LNCaP clone FGC (cell line): ENCODE results near the gene BRD4.

Experiments
- DNase-seq: peaks from one replicate; pipeline ENCODE4 v3.0.0-alpha.2; 2011; ENCODE audit warnings: low read depth
- H3K4me3 ChIP-seq: 2 replicates; pipeline ENCODE4 v1.5.1; 2011; ENCODE audit warnings: mild to moderate bottlenecking, low read depth, low read length, control low read depth
- TF ChIP-seq, protein P1 (sequence below): IDR thresholded peaks from 2 replicates; pipeline ENCODE4 v1.5.1; 2012; ENCODE audit warnings: mild to moderate bottlenecking; ENCODE audit not compliant: control insufficient read depth, insufficient read depth; ENCODE audit errors: extremely low read depth

BRD4 gene

DNA sequence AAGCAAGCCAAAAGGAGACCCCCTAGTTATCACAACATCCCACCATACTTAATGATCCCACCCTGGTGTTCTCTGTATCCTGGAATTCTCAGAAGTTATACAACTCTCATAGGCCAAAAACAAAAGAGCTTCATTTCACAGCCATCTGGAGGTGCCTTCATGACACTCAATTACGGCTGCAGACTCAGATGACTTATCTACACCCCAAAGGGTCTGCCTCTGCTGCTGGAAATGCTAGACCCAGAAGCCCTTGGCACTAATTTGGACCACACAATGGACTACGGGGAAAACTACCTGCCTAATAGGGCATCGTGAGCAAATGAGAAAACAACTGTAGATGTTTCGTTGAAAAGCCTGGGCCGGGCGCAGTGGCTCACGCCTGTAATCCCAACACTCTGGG is 40.2 kb downstream of the BRD4 start:
- H3K4me3 ChIP-seq = no peak overlapping the region
- no peak for DNase-seq
- TF ChIP-seq, protein P1, sequence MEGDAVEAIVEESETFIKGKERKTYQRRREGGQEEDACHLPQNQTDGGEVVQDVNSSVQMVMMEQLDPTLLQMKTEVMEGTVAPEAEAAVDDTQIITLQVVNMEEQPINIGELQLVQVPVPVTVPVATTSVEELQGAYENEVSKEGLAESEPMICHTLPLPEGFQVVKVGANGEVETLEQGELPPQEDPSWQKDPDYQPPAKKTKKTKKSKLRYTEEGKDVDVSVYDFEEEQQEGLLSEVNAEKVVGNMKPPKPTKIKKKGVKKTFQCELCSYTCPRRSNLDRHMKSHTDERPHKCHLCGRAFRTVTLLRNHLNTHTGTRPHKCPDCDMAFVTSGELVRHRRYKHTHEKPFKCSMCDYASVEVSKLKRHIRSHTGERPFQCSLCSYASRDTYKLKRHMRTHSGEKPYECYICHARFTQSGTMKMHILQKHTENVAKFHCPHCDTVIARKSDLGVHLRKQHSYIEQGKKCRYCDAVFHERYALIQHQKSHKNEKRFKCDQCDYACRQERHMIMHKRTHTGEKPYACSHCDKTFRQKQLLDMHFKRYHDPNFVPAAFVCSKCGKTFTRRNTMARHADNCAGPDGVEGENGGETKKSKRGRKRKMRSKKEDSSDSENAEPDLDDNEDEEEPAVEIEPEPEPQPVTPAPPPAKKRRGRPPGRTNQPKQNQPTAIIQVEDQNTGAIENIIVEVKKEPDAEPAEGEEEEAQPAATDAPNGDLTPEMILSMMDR = no peak

DNA sequence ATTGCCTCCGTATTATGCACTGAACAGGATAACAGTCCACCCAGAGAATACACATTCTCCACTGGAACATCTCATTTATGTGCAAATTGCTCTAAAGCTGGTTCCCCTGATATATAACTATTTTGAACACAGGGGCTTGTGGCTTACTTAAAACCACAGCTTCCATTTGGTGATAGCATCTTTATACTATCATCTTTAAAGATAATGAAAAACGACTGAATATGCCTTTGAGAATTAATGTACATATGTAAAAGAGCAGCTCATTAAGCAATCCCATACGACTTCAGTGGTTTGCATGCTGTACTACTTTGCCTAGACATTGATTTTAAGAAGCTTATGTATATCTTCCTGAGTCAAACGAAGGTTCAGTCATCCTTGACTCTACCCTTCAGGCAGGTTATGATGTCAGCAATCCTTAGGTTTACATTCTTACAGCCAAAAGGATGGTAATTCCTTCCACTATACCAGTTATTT is 40.8 kb downstream of the BRD4 start:
- H3K4me3 ChIP-seq = no peak overlapping the region
- TF ChIP-seq, protein P1 = no peak
- no peak for DNase-seq

DNA sequence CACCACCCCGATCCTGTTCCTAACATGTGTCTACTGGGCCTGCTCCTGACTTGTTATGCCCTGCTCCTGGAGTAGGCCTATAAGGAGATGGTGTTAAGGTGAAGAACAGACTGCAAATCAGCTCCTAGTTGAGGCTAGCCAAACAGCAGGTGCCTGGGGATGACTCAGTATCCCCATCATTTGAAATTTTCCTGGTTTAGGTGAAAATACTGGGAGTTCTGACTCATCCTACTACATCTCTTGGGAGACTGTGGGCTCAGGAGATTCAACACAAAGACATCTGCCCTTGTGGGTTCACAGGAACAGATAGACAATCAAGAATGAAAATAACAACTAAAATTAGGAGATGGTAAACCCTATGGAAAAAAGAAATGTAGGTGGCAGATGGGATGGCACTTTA is 41.2 kb downstream of the BRD4 start:
- no peak overlapping the region for H3K4me3 ChIP-seq
- TF ChIP-seq, protein P1 = no peak
- no peak for DNase-seq

DNA sequence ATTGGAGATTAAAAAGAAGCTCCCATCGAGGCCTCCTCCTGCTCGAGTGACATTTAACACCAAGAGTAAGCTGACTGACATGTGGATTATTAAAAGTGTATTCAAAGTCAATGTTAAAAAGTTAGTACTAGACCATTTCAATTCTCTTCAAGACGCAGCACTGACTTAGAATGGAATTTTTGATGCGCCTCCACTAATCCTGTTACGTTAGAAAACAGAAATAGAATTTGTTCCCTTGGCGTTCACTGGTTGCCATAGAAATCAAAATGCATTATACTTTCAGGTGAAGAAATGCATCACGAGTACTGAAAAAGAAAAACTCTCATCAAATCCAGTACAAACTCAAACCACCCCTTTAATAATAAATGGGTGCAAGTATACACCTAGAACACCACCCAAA is 42.2 kb downstream of the BRD4 start:
- TF ChIP-seq, protein P1 = no peak
- no peak overlapping the region for H3K4me3 ChIP-seq
- DNase-seq = no peak

DNA sequence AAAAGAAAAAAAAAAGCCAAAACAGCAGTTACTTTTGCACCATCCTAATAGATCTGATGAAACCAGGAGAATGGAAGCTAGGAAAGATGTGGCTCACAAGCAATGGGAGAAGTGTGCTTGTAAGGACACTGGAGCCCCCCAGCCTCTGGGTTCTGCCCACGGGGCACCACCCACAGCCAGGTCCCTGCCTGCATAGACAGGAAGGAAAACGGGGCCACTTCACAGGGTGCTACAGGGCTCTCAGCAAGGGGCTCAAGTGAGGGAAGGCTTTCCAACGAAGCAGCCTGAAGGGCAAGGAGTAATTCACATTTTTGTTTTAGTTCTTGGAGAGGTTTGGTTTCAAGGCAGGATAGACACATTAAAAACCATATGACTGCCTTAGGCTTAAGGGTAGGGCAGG is 42.7 kb downstream of the BRD4 start:
- DNase-seq = no peak
- H3K4me3 ChIP-seq = no peak overlapping the region
- TF ChIP-seq, protein P1 = no peak

DNA sequence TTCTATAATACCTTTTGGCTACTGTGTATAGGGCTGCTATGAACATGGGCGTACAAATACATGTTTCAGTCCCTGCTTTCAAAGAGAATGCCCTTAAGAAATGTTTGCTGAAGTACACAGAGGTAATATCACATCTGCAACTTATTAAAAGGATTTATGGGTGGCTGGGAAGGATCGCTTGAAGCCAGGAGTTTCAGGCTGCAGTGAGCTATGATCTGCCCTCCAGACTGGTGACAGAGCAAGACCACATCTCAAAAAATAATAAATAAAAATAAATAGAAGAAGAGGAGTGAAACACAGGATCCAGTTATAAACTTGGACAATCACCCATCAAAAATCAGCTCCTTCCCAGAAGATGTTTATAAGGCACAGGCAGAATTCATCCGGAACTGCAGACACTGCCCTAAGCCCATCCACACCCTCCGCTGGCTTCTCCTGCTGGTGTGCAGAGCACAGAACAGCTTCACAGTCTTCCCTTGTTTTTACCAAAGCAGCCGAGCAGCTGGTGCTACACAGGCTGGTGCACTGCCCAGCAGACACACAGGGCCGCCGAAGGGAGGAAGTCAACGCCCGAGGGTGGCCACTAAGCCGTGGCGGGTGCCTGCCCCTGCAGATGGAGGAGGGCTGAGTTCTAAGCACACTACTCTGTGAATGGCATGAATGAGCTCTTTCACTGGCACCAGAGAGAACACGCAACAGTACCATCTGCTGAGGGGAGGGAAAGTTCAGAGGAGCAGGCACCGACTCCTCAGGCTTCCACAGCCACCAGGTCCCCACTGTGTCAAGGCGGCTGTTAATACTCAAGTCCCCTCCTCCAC is 44.0 kb downstream of the BRD4 start:
- TF ChIP-seq, protein P1 = no peak
- DNase-seq = no peak
- no peak overlapping the region for H3K4me3 ChIP-seq

DNA sequence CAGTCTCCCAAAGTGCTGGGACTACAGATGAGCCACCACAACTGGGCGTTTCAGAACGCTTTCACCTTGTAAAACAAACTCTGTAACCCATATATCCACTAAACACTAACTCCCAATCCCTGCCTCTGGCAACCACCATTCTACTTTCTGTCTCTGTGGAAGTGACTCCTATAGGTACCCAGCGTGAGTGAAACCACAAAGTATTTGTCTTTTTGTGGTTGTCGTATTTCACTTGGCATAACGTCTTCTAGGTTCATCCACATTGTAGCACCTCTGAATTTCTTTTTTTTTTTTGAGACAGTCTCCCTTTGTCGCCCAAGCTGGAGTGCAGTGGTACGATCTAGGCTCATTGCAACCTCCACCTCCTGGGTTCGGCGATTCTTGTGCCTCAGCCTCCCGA is 44.8 kb downstream of the BRD4 start:
- TF ChIP-seq, protein P1 = no peak
- DNase-seq = no peak
- no peak overlapping the region for H3K4me3 ChIP-seq
